Uterus (tissue), 2 donors: ENCODE results near the gene GABRR3.

Source experiments
- CTCF ChIP-seq, 4 experiments: fragments of 200-600 bp in 2 of 4; fragments of 450-650 bp in 2 of 4; sonication (generic) in 2 of 4; IDR thresholded peaks; one replicate each; pipeline ENCODE4 v1.5.1; 2016 to 2019; ENCODE audit warnings: antibody characterized with exemption in 4 of 4, mild to moderate bottlenecking in 2 of 4, moderate library complexity in 1 of 4
- POLR2A ChIP-seq, 2 donors: fragments of 450-650 bp; IDR thresholded peaks; one replicate each; pipeline ENCODE4 v1.6.1; 2016; ENCODE audit warnings: antibody characterized with exemption in 2 of 2, mild to moderate bottlenecking in 1 of 2, moderate library complexity in 1 of 2

GRCh38 chr3:98073486-98073885 is 38.4 kb upstream of the GABRR3 start:
- TF ChIP-seq CTCF (IDR thresholded peaks at IDR 0.05): no peak
- TF ChIP-seq POLR2A (IDR thresholded peaks at IDR 0.05): no peak
